Tibial nerve (tissue), 4 donors: Measurements from ENCODE around the gene IAH1. TPM values are rescaled to one million over a fixed set of nuclear protein-coding genes. Genes with fewer than 3 reads are reported as not detected.
"Not testable (repeated sequence)": the region's sequence is repeated elsewhere in the genome, so short reads cannot be mapped to it uniquely, and the experiment has no call there.

Experiments
- DNase-seq, 2 donors: peaks; one replicate each; pipeline ENCODE4 v3.0.0-alpha.2; 2019; ENCODE audit warnings: low spot score in 2 of 2
- H3K27ac ChIP-seq, 4 donors: fragments of 200-600 bp; sonication (generic) in 3 of 4; one replicate each; pipeline ENCODE4 v1.5.1; 2017 to 2019; ENCODE audit warnings: mild to moderate bottlenecking in 1 of 4
- H3K27me3 ChIP-seq, 2 donors: fragments of 200-600 bp; sonication (generic) in 1 of 2; one replicate each; pipeline versions ENCODE4 v1.5.1 to v1.6.0; 2017 to 2019
- H3K36me3 ChIP-seq, 3 donors: fragments of 200-600 bp; sonication (generic); one replicate each; pipeline ENCODE4 v1.5.1; 2018 to 2019
- H3K4me1 ChIP-seq, 4 donors: fragments of 200-600 bp; sonication (generic) in 3 of 4; one replicate each; pipeline ENCODE4 v1.5.1; 2017 to 2019
- H3K4me3 ChIP-seq, 4 donors: fragments of 200-600 bp; sonication (generic) in 3 of 4; one replicate each; pipeline ENCODE4 v1.5.1; 2017 to 2019; ENCODE audit warnings: mild to moderate bottlenecking in 1 of 4, moderate library complexity in 1 of 4
- H3K9me3 ChIP-seq, 4 donors: fragments of 200-600 bp; sonication (generic) in 3 of 4; one replicate each; pipeline ENCODE4 v1.5.1; 2017 to 2019
- CTCF ChIP-seq, 5 experiments: fragments of 200-600 bp in 3 of 5; fragments of 450-650 bp in 2 of 5; sonication (generic) in 3 of 5; IDR thresholded peaks; one replicate each; pipeline ENCODE4 v1.5.1; 2016 to 2019; ENCODE audit warnings: antibody characterized with exemption in 5 of 5, mild to moderate bottlenecking in 3 of 5, moderate library complexity in 2 of 5
- EP300 ChIP-seq, 2 donors: sonication (generic); formaldehyde crosslinking; IDR thresholded peaks; one replicate each; pipeline ENCODE4 v1.6.1; 2017; ENCODE audit warnings: antibody characterized with exemption in 2 of 2, mild to moderate bottlenecking in 1 of 2
- POLR2A ChIP-seq, 2 donors: fragments of 450-650 bp; IDR thresholded peaks; one replicate each; pipeline ENCODE4 v1.6.1; 2017; ENCODE audit warnings: antibody characterized with exemption in 2 of 2, mild to moderate bottlenecking in 2 of 2, moderate library complexity in 2 of 2
- WGBS, 2 donors: methylation state at CpG; one replicate each; pipeline ENCODE4 v1.1.5; 2018; 5-methylcytosine and 5-hydroxymethylcytosine counted together
- total RNA-seq, 4 donors: library from RNA; depleted of rRNA; stranded (reverse); fragments of >200 nt; gene quantifications; one replicate each; pipeline ENCODE4 v1.1.0, GENCODE V29; 2016

IAH1 gene
- total RNA-seq, 4 donors from 2014 or later: 41.9 to 55.1 (median 50.9) TPM

DNA sequence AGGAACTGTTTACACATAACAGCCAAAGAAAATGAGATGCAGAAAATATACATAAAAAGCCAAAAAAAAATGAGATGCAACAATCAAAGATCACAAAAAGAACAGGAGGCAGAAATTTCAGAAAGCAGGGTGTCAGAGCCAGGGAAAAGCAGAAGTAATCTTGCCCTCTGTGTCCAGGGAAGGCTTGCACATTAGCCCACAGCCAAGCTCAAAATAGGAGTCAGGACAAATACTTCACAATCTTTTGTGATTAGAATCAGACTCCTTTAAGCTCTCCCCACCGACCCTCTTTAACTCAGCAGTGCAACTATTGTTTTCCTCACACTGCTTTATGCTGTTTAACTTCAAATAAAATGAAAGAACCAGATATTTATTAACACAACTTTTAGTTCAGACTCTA lies 34.6 kb downstream of the IAH1 start:
- WGBS, 2 donors: 8 to 25% methylated on average over 1 of the region's 1 CpG
- H3K36me3 ChIP-seq: peaks cover 0 to 70% (median 7%) of the 10 kb centered on the region in 3 donors
- no peak for DNase-seq

DNA sequence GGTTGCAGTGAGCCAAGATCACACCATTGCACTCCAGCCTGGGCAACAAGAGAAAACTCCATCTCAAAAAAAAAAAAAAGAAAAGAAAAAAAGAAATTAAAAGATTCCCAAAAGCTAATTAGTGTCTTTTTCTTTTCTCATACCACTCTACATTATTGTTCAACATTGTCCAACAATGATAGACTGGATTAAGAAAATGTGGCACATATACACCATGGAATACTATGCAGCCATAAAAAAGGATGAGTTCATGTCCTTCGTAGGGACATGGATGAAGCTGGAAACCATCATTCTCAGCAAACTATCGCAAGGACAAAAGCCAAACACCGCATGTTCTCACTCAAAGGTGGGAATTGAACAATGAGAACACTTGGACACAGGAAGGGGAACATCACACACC lies 39.6 kb downstream of the IAH1 start:
- not testable (repeated sequence) for DNase-seq, H3K9me3 ChIP-seq, H3K4me3 ChIP-seq, H3K27me3 ChIP-seq, H3K27ac ChIP-seq
- WGBS, 2 donors: 95 to 97% methylated on average over 3 of the region's 3 CpGs
- Histone ChIP-seq H3K36me3 (peaks cover 0 to 77% (median 0%) of the 10 kb centered on the region in 3 donors), H3K4me1 (peaks cover 0 to 19% (median 0%) of the 10 kb centered on the region in 4 donors)

More for the DNA sequence above, 34.6 kb downstream of the IAH1 start:
- TF ChIP-seq EP300 (IDR thresholded peaks at IDR 0.05) (no peak), POLR2A (IDR thresholded peaks at IDR 0.05) (no peak), CTCF (IDR thresholded peaks at IDR 0.05) (no peak)
- H3K27me3 ChIP-seq: no peaks in the 10 kb centered on the region
- H3K4me3 ChIP-seq: no peak overlapping the region
- H3K9me3 ChIP-seq: no peaks in the 10 kb centered on the region
- H3K27ac ChIP-seq: peak overlapping the region in 1 of 4 donors; percentile 44
- H3K4me1 ChIP-seq: peaks cover 0 to 23% (median 0%) of the 10 kb centered on the region in 4 donors

- Histone ChIP-seq H3K4me3 (no peak overlapping the region), H3K27ac (no peak overlapping the region), H3K36me3 (peaks cover 0 to 95% (median 0%) of the 10 kb centered on the region in 3 donors), H3K4me1 (peaks cover 0 to 8% (median 0%) of the 10 kb centered on the region in 4 donors), H3K9me3 (no peaks in the 10 kb centered on the region), H3K27me3 (no peaks in the 10 kb centered on the region)
- DNase-seq: no peak
- TF ChIP-seq EP300 (IDR thresholded peaks at IDR 0.05) (no peak), POLR2A (IDR thresholded peaks at IDR 0.05) (no peak), CTCF (IDR thresholded peaks at IDR 0.05) (no peak)
- 92 to 94% methylated on average over 2 of the region's 2 CpGs for WGBS, 2 donors
Measured at GRCh38 chr2:9517118-9517782, 42.9 kb downstream of the IAH1 start.

DNA sequence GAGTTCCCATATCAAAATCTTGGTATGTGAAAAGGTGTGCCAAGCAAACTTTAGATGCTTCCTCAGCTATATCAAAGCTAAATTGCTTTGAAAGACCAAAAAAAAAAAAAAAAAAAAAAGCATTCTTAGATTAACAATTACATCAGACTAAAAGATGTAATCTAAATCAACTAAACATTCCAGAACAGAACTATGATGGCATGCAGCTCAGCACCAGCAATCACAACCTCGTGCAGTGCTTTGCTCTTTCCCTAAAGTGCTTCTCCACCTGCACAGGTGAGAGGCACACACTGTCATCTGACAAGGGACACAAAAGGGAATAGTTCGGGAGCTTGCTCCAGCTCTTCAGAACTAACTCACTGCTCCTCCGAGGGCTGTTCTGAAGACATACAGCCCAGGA lies 43.8 kb downstream of the IAH1 start:
- Histone ChIP-seq H3K4me3 (no peak overlapping the region), H3K4me1 (no peaks in the 10 kb centered on the region), H3K9me3 (no peaks in the 10 kb centered on the region), H3K27ac (no peak overlapping the region), H3K27me3 (no peaks in the 10 kb centered on the region), H3K36me3 (peaks cover 0 to 88% (median 0%) of the 10 kb centered on the region in 3 donors)
- DNase-seq: no peak
- TF ChIP-seq POLR2A (IDR thresholded peaks at IDR 0.05) (no peak), CTCF (IDR thresholded peaks at IDR 0.05) (no peak), EP300 (IDR thresholded peaks at IDR 0.05) (no peak)
- 81 to 91% methylated on average over 3 of the region's 3 CpGs for WGBS, 2 donors

GRCh38 chr2:9518780-9519179 lies 44.4 kb downstream of the IAH1 start:
- no peaks in the 10 kb centered on the region for H3K27me3 ChIP-seq
- H3K36me3 ChIP-seq: peaks cover 0 to 84% (median 0%) of the 10 kb centered on the region in 3 donors
- WGBS, 2 donors: 92 to 95% methylated on average over 7 of the region's 7 CpGs
- no peak overlapping the region for H3K4me3 ChIP-seq
- no peak overlapping the region for H3K27ac ChIP-seq
- DNase-seq: no peak
- peaks cover 0 to 2% (median 0%) of the 10 kb centered on the region in 4 donors for H3K4me1 ChIP-seq
- TF ChIP-seq EP300 (IDR thresholded peaks at IDR 0.05) (no peak), CTCF (IDR thresholded peaks at IDR 0.05) (no peak), POLR2A (IDR thresholded peaks at IDR 0.05) (no peak)
- H3K9me3 ChIP-seq: no peaks in the 10 kb centered on the region
